ENCODE results near the gene GOLGA3.

DNA sequence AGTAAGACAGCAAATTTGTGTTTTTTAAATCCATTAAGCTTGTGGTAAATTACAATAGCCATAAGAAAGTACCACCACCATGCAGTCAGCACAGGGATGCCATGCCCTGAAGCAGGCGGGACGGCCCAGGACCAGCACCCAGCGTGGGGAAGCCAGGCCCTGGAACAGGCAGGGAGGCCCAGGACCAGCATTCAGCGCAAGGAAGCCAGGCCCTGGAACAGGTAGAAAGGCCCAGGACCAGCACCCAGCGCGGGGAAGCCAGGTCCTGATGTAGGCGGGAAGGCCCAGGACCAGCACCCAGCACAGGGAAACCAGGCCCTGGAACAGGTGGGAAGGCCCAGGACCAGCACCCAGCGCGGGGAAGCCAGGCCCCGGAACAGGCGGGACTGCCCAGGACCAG, 45.5 kb upstream of the GOLGA3 start:
- TF ChIP-seq TAF1 (IDR thresholded peaks at IDR 0.05; ENCODE audit: borderline replicate concordance, low read depth, low read length) (no peak), GABPA (IDR thresholded peaks at IDR 0.05; ENCODE audit: low read depth) (no peak), CBX3 (IDR thresholded peaks at IDR 0.05; ENCODE audit: borderline replicate concordance, low read depth) (no peak), BHLHE40 (IDR thresholded peaks at IDR 0.05; ENCODE audit: borderline replicate concordance in 1 of 2, low read depth in 2 of 2, low read length in 1 of 2) (no peak), POLR2A (IDR thresholded peaks at IDR 0.05; ENCODE audit: low read depth, low read length) (no peak), EZH2 (IDR thresholded peaks at IDR 0.05; ENCODE audit: borderline replicate concordance, control insufficient read depth, low read depth, low read length) (no peak), FOXM1 (IDR thresholded peaks at IDR 0.05; ENCODE audit: low read depth, low read length) (no peak), NR2F1 (conservative IDR thresholded peaks at IDR 0.05) (no peak), JUND (IDR thresholded peaks at IDR 0.05; ENCODE audit: low read depth, low read length) (no peak), POLR2AphosphoS5 (IDR thresholded peaks at IDR 0.05; ENCODE audit: low read length) (no peak)
- TF ChIP-seq, protein P1, sequence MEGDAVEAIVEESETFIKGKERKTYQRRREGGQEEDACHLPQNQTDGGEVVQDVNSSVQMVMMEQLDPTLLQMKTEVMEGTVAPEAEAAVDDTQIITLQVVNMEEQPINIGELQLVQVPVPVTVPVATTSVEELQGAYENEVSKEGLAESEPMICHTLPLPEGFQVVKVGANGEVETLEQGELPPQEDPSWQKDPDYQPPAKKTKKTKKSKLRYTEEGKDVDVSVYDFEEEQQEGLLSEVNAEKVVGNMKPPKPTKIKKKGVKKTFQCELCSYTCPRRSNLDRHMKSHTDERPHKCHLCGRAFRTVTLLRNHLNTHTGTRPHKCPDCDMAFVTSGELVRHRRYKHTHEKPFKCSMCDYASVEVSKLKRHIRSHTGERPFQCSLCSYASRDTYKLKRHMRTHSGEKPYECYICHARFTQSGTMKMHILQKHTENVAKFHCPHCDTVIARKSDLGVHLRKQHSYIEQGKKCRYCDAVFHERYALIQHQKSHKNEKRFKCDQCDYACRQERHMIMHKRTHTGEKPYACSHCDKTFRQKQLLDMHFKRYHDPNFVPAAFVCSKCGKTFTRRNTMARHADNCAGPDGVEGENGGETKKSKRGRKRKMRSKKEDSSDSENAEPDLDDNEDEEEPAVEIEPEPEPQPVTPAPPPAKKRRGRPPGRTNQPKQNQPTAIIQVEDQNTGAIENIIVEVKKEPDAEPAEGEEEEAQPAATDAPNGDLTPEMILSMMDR (IDR thresholded peaks at IDR 0.05 in 2 of 3, conservative IDR thresholded peaks at IDR 0.05 in 1 of 3; ENCODE audit: control insufficient read depth in 2 of 3, extremely low read depth in 1 of 3, insufficient read depth in 1 of 3, low read depth in 3 of 3, low read length in 3 of 3) = no peak
- TF ChIP-seq, protein P2, sequence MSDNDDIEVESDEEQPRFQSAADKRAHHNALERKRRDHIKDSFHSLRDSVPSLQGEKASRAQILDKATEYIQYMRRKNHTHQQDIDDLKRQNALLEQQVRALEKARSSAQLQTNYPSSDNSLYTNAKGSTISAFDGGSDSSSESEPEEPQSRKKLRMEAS (IDR thresholded peaks at IDR 0.05; ENCODE audit: low read depth, low read length) = no peak
- TF ChIP-seq, protein P3, sequence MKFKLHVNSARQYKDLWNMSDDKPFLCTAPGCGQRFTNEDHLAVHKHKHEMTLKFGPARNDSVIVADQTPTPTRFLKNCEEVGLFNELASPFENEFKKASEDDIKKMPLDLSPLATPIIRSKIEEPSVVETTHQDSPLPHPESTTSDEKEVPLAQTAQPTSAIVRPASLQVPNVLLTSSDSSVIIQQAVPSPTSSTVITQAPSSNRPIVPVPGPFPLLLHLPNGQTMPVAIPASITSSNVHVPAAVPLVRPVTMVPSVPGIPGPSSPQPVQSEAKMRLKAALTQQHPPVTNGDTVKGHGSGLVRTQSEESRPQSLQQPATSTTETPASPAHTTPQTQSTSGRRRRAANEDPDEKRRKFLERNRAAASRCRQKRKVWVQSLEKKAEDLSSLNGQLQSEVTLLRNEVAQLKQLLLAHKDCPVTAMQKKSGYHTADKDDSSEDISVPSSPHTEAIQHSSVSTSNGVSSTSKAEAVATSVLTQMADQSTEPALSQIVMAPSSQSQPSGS (IDR thresholded peaks at IDR 0.05; ENCODE audit: low read length) = no peak
- TF ChIP-seq, protein P4, sequence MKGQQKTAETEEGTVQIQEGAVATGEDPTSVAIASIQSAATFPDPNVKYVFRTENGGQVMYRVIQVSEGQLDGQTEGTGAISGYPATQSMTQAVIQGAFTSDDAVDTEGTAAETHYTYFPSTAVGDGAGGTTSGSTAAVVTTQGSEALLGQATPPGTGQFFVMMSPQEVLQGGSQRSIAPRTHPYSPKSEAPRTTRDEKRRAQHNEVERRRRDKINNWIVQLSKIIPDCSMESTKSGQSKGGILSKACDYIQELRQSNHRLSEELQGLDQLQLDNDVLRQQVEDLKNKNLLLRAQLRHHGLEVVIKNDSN (IDR thresholded peaks at IDR 0.05; ENCODE audit: borderline replicate concordance, extremely low read length, insufficient read depth, low read depth, low read length) = no peak

All from GM12878 (cell line).